ENCODE measurements around the gene PDE10A.

PDE10A gene

DNA sequence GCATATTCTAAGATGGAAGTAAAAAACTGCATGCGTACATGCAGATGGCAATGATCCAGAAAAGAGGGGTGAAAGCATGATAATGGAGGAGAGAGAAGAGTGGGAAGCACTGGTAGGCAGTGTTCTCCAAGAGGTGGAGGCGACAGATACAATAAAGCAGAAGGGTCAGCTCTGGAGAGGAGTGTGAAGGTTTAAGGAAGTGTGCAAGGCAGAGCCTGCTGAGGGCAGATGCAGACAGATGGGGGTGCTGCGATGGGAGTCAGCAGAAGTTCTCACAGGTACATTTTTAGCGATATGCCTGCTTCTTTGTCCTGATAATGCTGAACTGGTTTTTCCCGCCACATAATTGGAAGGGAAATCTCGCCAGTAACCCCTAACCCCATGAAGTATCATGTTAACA, 272.6 kb downstream of the PDE10A start:
- no peak for DNase-seq (ENCODE audit: low read depth)

DNA sequence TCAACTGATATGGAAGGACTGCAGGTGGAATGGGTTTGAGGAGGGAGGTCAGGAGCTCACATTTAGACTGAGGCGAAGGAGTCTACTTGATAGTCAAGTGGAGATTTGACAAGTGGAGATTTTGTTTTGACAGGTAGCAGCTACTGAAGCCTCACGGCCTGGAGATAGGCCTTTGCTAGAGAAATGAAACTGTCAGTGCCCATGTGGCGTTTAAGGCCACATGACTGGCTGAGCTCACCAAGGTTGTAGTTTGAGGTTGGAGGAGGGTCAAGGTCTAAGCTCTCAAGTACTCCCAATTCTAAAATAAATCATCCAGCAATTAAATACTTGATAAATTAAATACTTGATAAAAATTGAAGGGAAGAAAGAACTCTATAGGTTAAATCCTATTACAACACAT, 273.5 kb downstream of the PDE10A start:
- no peak for DNase-seq (ENCODE audit: low read depth)

DNA sequence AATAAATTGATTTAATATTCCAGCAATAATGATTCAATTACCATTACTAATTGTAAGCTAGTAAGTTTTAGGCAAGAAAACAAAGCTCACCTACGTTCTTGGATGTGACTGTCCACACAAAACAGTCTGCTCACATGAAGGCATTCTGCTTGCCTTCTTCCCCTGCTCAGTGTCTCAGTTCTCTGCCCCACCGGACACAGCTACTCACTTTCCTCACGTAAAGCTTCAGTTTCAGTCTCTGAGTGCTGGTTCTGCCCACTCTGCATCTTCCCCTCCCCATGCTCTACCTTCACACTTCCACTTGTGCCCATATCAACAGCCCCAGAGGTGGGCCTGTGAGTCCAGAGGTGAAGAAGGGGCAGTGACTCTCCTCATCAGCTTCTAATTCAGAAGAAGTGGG, 279.7 kb downstream of the PDE10A start:
- no peak for DNase-seq (ENCODE audit: low read depth)

DNA sequence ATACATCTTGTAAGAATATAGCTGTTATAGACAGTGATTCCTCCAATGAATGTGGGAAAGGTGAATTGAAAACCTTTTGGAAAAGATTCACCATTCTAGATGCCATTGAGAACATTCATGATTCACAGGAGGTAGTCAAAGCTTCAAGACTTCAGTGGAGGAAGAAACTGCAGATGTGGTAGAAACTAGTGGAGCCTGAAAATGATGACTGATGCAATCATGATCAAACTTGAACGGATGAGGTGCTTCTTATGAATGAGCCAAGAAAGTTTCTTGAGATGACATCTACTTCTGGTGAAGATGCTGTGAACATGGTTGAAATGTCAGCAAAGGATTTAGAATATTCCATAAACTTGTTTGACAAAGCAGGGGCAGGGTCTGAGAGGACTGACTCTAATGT, 286.9 kb downstream of the PDE10A start:
- no peak for DNase-seq (ENCODE audit: low read depth)

DNA sequence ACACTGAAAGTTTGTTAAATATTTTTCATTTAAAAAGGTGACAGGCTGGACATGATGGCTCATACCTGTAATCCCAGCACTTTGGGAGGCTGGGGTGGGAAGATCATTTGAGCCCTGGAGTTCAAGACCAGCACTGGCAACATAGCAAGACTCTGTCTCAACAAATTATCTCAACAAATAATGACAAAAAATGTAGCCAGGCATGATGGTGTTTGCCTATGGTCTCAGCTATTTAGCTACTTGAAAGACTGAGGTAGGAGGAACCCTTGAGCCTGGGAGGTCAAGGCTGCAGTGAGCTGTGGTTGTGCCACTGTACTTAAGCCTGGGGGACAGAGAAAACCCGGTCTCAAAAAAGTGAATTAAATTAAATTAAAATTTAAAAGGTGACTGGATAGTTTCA, 297.7 kb downstream of the PDE10A start:
- no peak for DNase-seq (ENCODE audit: low read depth)

DNA sequence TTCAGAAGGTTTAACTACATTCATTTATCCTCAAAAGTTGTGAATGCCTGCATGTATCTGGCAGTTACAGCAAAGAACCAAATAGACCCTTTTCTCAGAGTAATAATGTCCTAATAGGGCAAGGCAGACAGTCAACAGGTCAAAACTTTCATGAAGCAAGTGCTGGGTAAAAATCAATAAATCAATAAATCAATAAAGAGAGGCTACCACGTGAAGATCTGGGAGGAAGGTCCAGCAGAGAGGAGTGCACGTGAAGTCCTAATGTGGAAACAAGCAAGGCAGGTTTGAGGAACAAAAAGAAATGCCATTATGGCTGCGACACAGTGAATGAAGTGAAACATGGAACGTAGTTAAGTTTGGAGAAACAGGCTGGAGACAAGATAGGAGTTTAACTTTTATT, 317.3 kb downstream of the PDE10A start:
- DNase-seq (ENCODE audit: low read depth): no peak

DNA sequence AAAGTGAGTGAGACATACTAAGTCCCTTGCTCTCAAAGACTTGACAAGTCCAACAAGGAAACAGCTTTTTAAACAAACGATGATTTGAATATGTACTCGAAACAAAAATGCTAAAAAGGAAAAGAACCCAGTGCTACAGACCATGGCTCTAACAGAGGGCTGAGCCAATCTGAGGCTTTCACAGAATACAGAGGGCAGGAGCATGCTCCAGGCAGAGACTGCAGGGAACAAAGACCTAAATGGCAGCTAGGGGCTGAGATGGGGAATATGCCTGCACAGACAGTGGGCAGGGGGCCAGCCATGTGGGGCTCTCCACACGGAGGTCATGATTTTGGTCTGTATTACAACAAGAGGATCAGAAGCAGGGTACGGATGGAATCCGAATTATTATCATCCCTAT, 322.5 kb downstream of the PDE10A start:
- DNase-seq (ENCODE audit: low read depth): no peak

DNA sequence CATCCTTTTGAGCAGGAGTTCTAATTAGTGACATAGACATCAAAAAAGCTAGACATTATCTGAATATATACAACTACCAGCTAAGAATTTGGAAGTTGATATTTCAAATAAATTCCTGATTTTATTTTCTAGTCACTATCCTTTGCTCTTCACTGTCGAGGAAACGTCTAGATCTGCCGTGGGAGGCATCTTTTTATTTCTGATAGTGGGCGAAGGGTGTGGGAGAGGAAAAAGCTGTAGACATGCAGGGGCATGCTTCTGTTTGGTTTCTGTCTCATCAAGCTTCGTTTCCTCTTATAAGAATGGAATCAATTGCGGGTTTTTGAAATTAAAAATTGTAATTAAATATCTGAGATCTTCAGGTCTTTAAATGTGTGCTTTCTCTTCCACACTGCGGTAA, 337.4 kb downstream of the PDE10A start:
- DNase-seq (ENCODE audit: low read depth): no peak

DNA sequence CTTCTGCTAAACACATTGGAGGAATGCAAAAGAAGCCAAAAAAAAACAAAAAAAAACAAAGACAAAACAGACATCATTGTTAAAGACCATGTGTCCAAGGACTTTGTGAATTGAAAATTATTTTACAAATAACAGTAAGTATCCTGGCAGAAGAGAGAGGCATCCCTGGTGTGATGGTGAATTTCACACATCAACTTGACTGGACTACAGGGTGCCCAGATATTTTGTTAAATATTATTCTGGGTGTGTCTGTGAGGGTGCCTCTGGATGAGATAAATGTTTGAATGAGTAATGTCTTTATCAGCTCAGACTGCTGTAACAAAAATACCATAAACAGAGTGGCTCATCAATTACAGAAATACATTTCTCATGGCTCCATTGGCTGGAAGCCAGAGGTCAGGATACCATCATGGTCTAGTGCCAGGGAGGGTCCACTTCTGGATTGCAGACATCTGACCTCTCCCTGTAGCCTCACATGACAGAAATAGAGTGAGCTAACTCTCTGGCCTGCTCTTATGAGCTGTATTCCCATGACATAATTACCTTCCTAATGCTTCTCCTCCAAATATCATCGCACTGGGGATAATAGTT, 341.4 kb downstream of the PDE10A start:
- DNase-seq (ENCODE audit: low read depth): no peak

DNA sequence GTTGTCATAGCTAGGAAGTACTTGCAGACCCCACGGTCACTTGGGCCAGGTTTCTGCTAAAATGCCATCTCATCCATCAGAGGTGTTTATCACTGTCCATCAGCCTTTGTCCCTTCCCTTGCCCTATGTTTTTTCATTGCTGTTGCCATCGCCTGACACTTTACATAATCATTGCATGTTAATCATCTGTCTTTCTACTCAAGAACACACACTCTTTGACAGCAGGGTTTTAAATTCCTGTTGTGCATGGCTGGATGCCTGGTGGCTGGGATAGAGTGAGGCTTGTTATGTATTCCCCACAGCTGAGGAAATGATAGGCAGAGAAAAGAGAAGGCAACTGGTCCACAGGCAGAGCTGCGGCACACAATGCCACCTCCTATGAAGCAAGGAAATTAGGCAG, 341.9 kb downstream of the PDE10A start:
- DNase-seq (ENCODE audit: low read depth): no peak

DNA sequence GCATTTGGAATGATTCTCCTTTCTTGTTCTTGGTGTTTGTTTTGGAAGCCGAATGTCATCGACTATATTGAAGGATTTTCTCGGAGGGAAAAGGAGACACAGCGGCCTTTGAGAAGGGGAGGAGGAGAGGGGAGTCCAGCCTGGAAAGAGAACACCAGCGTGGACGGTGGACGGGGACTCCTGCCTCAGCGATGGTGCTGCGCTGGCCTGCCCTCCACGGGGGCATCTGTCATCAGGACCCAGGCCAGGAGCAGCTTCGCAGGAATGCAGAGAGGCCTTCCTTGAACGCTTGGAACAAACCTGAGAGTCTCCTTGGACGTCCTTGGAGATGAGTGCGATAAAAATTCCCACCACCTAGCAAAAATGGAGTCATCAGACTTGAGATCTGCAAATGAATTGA, 345.3 kb downstream of the PDE10A start:
- DNase-seq (ENCODE audit: low read depth): no peak

DNA sequence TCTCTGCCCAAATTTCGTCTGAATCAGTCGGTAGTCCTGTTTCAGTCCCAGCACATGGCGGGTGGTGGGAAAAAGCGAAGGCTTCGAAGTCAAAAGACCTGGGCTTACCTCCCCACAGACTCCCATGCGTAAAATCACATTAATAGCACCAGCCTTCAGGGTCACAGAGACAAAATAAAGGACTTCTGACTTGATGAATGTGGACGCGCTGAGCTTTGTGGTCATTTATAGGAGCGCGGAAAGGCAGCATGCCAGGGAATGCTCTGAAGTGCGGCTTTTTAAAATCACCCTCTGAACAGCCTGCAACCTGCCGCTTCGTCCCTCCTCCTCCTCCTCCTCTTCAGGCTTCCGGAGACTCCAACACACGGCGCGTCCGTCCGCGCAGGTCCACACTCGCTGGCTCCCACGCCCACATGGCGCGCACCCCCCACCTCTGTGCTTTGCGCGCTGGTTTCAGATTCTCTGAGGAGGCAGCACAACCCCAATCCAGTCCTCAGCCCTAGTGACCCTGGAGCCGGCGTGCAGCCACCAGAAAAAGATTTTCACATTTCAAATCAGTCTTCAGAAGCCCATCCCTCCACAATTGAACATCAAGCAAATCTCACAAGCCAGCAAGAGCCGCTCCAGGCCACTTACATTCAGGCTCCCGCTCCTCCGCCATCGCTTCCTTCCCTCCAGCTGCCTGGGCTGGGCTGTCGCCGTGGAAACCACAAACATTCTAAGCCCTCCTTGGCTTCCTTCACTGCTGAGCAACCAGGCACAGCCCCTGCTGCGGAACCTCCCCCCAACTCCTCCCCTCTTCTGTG, 353.9 kb downstream of the PDE10A start, which contains the start of gene C6orf118:
Gene C6orf118, minus strand, starts transcription at position 680 of the 806 bp plus-strand sequence. Its CDS starts 19 bp downstream, at position 661.
- no peak for DNase-seq (ENCODE audit: low read depth)

DNA sequence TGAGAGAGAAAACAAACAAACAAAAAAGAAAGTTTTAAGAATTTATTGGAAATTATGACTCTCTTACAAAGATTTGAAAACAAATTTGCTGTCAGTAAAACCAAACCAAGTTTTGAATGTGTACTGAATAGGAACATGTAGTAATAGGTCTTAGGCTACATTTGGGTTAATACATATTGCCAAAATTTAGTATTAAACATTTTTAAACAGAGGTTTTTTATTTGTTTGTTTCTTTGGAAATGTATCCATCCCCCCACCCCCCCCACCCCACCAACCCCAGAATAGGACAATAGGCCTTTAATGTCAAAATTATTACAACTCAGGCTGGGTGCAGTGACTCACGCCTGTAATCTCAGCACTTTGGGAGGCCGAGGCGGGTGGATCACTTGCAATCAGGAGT, 356.1 kb downstream of the PDE10A start:
- no peak for DNase-seq (ENCODE audit: low read depth)

DNA sequence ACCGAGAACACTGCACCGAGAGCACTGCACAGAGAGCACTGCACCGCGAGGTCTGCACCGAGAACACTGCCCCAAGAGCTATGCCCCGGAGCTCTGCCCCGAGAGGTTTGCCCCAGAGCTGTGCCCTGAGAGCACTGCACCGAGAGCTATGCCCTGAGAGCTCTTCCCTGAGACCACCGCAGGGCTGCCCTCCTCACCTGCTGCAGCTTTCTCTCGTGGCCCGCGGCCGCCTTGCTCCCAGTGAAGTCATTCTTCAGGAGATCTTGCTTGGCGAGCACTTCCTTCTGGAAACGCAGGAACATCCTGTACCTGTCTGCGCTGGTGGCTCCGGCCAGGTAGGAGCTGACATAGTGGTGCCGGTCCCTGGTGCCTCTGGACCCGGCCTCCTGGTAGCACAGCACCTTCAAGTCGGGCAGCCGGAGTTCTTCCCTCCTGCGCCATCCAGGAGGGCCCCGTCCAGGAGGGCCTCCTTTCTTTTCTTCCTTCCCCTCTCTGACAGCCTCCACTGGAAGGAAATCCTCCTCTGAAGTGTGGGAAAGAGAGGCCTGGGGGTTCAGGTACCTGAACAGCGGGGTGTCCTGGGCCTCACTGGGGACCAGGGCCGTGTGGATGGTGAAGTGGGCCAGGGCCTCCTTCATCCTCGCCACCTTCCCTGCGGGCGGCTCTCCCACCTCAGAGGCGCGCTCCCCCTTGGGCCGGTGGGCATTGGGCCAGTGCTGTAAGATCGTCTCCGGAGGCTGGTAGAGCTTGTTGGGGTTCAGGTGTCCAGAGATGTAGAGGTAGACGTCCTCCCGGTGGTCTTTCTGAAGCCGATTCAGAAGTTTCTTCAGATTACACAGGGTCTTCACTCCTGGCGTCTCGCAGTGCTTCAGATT, 361.4 kb downstream of the PDE10A start:
- DNase-seq (ENCODE audit: low read depth): no peak

DNA sequence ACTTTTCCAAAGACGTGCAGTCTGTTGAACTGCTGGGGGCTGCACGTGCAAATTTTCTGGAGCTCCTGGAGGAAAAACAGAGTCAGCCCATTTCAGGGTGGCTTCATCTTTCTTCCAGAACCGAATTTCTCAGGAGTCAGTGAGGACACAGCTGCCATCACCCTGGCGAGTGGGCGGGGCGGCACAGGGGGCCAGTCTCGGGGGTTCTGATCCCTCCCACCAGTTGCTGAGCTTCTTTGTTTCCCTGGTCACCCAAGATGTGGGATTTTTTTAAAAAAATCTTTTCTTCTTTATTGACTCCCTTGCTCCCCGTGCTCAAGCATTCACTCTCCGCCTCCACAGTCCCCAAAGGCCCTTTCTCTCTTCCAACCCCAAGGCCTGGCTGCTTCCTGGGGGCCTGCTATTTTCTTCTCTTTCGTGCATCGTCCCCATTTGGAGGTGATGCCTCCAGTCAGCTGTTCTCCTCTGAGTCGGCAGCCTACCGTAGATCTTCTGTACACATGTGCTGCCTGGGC, 362.6 kb downstream of the PDE10A start:
- DNase-seq (ENCODE audit: low read depth): no peak

DNA sequence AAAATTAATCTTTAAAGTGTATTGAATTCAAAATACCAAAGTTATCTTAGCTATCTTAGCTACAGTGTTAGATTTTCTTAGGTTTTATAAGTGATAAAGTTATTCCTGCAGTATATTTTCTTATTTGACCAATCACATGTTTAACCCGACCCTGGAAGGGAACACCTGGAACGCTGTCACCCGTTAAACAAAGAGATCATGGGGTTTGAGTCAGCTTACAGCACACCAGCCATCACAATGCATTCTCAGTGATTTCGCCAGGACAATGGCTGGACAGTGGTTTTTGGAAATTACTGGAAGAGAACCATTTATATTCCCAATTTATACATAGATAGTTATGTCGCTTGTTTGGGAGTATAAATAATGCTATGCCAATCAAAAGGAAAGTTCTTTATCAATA, 364.2 kb downstream of the PDE10A start:
- no peak for DNase-seq (ENCODE audit: low read depth)

DNA sequence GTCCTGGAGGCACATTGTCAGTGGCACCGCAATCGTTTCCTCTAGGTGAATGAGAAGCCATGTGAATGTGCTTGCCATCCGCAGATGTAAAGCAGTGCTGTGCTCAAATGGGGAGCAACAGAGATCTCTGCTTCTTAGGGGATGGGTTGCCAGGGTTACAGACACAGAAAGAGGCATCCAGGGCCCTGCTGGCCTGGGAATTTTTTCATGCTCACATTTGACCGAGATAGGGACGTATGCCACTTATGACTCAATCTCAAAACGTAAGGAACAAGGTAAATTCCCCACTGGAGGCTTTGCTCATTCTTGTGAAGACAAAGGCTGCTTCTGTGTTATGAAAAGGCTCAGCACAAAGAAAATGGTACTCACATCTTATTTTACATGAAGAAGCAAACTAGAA, 364.6 kb downstream of the PDE10A start:
- no peak for DNase-seq (ENCODE audit: low read depth)

DNA sequence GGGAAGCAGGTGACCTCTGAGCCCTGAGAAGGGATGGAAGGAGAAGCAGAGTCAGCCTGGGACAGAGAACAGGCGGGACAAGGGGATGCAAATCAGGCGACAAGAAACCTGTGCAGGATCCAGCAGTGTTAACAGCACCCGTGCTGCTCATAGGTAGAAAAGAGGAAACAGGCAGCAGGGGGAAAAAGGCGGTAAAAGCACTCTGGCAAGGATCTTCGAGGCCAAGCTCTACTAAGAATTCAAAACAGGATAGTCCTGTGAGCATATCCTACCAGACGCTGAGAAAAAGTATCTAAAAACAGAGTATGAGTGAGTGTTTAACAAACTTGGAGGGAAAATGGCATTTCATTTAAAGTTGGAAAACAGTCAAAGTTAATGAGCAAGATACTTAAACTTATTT, 370.4 kb downstream of the PDE10A start:
- DNase-seq (ENCODE audit: low read depth): no peak

Data from GM04503 (cell line).